Ammon's horn (tissue), 1 donor: Measurements from ENCODE around the gene SALL1.

ENCODE experiments used
- DNase-seq: peaks from one replicate; pipeline ENCODE4 v3.0.0-alpha.2; 2016; ENCODE audit warnings: low spot score

The SALL1 gene

GRCh38 chr16:51141106-51141505, 10.0 kb downstream of the SALL1 start:
- no peak for DNase-seq

- DNase-seq = no peak
These were observed 11.0 kb downstream of the SALL1 start for GRCh38 chr16:51140112-51140511.

GRCh38 chr16:51139568-51139967, 11.5 kb downstream of the SALL1 start:
- DNase-seq = no peak

GRCh38 chr16:51138178-51138577, 12.9 kb downstream of the SALL1 start:
- DNase-seq = no peak

- peak; percentile 71 for DNase-seq
These were observed 14.0 kb downstream of the SALL1 start for GRCh38 chr16:51137097-51137496.

GRCh38 chr16:51134876-51135275, 16.2 kb downstream of the SALL1 start:
- DNase-seq = no peak

- no peak for DNase-seq
These were observed 16.7 kb downstream of the SALL1 start for GRCh38 chr16:51134269-51134812.

GRCh38 chr16:51133688-51134087, 17.4 kb downstream of the SALL1 start:
- DNase-seq = no peak

- no peak for DNase-seq
These were observed 17.9 kb downstream of the SALL1 start for GRCh38 chr16:51133183-51133582.

GRCh38 chr16:51132490-51133115, 18.5 kb downstream of the SALL1 start:
- no peak for DNase-seq

GRCh38 chr16:51131619-51132018, 19.5 kb downstream of the SALL1 start:
- DNase-seq = no peak

GRCh38 chr16:51129105-51129504, 22.0 kb downstream of the SALL1 start:
- DNase-seq = peak; percentile 49

GRCh38 chr16:51125992-51126391, 25.1 kb downstream of the SALL1 start:
- no peak for DNase-seq

- no peak for DNase-seq
These were observed 26.2 kb downstream of the SALL1 start for GRCh38 chr16:51124896-51125295.

- no peak for DNase-seq
These were observed 29.2 kb downstream of the SALL1 start for GRCh38 chr16:51121850-51122249.

- DNase-seq = no peak
These were observed 30.2 kb downstream of the SALL1 start for GRCh38 chr16:51120730-51121347.

GRCh38 chr16:51119973-51120729, 30.9 kb downstream of the SALL1 start:
- no peak for DNase-seq

GRCh38 chr16:51119556-51119955, 31.5 kb downstream of the SALL1 start:
- peak; percentile 64 for DNase-seq

- no peak for DNase-seq
These were observed 34.7 kb downstream of the SALL1 start for GRCh38 chr16:51116353-51116752.

- no peak for DNase-seq
These were observed 36.7 kb downstream of the SALL1 start for GRCh38 chr16:51114382-51114781.

GRCh38 chr16:51113236-51114125, 37.6 kb downstream of the SALL1 start:
- no peak for DNase-seq

- no peak for DNase-seq
These were observed 38.7 kb downstream of the SALL1 start for GRCh38 chr16:51112323-51112722.
